Stromal cell of bone marrow (primary cell): ENCODE results near the gene TSPYL4.
A peak's percentile ranks its signal among the peaks of the same experiment; 100 is the strongest.
"Not testable (repeated sequence)": the region's sequence is repeated elsewhere in the genome, so short reads cannot be mapped to it uniquely, and the experiment has no call there.

ENCODE experiments used
- DNase-seq: peaks from one replicate; pipeline ENCODE4 v3.0.0-alpha.2; 2012; ENCODE audit warnings: low read depth

Gene TSPYL4

GRCh38 chr6:116253505-116254296 lies at the start of gene TSPYL4:
TSS of gene TSPYL4 (minus strand) at chr6:116254075. CDS start at chr6:116254008, 67 bp downstream.
- peak; percentile 95 for DNase-seq

GRCh38 chr6:116301104-116301503 lies 47.2 kb upstream of the TSPYL4 start:
- DNase-seq: no peak

- DNase-seq: no peak
Measured at GRCh38 chr6:116300566-116300965, 46.7 kb upstream of the TSPYL4 start.

- no peak for DNase-seq
Measured at GRCh38 chr6:116298973-116299372, 45.1 kb upstream of the TSPYL4 start.

GRCh38 chr6:116298273-116298672 lies 44.4 kb upstream of the TSPYL4 start:
- no peak for DNase-seq

- DNase-seq: no peak
Measured at GRCh38 chr6:116292553-116292952, 38.7 kb upstream of the TSPYL4 start.

GRCh38 chr6:116291701-116292396 lies 38.0 kb upstream of the TSPYL4 start:
- DNase-seq: no peak

- no peak for DNase-seq
Measured at GRCh38 chr6:116290799-116291198, 36.9 kb upstream of the TSPYL4 start.

- no peak for DNase-seq
Measured at GRCh38 chr6:116289876-116290275, 36.0 kb upstream of the TSPYL4 start.

- no peak for DNase-seq
Measured at GRCh38 chr6:116287689-116288282, 33.9 kb upstream of the TSPYL4 start.

GRCh38 chr6:116286773-116287358 lies 33.0 kb upstream of the TSPYL4 start:
- no peak for DNase-seq

- not testable (repeated sequence) for DNase-seq
Measured at GRCh38 chr6:116284984-116285383, 31.1 kb upstream of the TSPYL4 start.

GRCh38 chr6:116283191-116283590 lies 29.3 kb upstream of the TSPYL4 start:
- DNase-seq: no peak

GRCh38 chr6:116282698-116283097 lies 28.8 kb upstream of the TSPYL4 start:
- DNase-seq: no peak

GRCh38 chr6:116280933-116281316 lies 27.1 kb upstream of the TSPYL4 start:
- no peak for DNase-seq

GRCh38 chr6:116280161-116280932 lies 26.5 kb upstream of the TSPYL4 start:
- no peak for DNase-seq

GRCh38 chr6:116279232-116280160 lies 25.6 kb upstream of the TSPYL4 start, which contains the start of gene TSPYL1:
TSS of gene TSPYL1 (minus strand) at chr6:116279930. CDS start at chr6:116279830, 100 bp downstream.
- peak; percentile 97 for DNase-seq

- no peak for DNase-seq
Measured at GRCh38 chr6:116278854-116279231, 25.0 kb upstream of the TSPYL4 start.

GRCh38 chr6:116278481-116278829 lies 24.6 kb upstream of the TSPYL4 start:
- no peak for DNase-seq

GRCh38 chr6:116277124-116277523 lies 23.2 kb upstream of the TSPYL4 start:
- DNase-seq: no peak
